IMR-90 (cell line): Measurements from ENCODE around the gene PITHD1. TPM values are rescaled to one million over a fixed set of nuclear protein-coding genes. Genes with fewer than 3 reads are reported as not detected.
"Not testable (repeated sequence)": the region's sequence is repeated elsewhere in the genome, so short reads cannot be mapped to it uniquely, and the experiment has no call there.

Experiments
- ATAC-seq: fragments of 200-7000 bp; cut with Tn5 transposase; 2 replicates; pipeline ENCODE4 v1.9.1; 2020; ENCODE audit warnings: low read depth, mild to moderate bottlenecking, moderate library complexity
- BruUV-seq: library from RNA; stranded (reverse); fragments of 400-500 nt; replicated peaks from 2 replicates; lab custom pipeline; 2021; lab: Mats Ljungman, UMichigan
- CTCF ChIA-PET: fragments of 300-600 bp; formaldehyde crosslinking; extraction: SDS; loops from one replicate; lab custom pipeline; 2021; ENCODE audit warnings: antibody characterized with exemption; lab: Yijun Ruan, JAX
- POLR2A ChIA-PET: fragments of 300-600 bp; sonication (Branson Sonifier 250); formaldehyde crosslinking; loops from one replicate; lab custom pipeline; 2022; ENCODE audit warnings: antibody characterized with exemption; ENCODE audit not compliant: unreplicated experiment; lab: Charles Lee
- DNase-seq: peaks from one replicate; pipeline ENCODE4 v3.0.0; 2013
- H2AFZ ChIP-seq: replicated peaks from 2 replicates; pipeline ENCODE3; 2013; ENCODE audit warnings: low read length, mild to moderate bottlenecking; ENCODE audit not compliant: poor library complexity
- H2AK5ac ChIP-seq: 2 replicates; pipeline ENCODE4 v1.6.1; 2013; ENCODE audit warnings: low read depth, low read length, inconsistent platforms
- H2AK9ac ChIP-seq: replicated peaks from 2 replicates; pipeline ENCODE3; 2013; ENCODE audit warnings: mild to moderate bottlenecking, low read depth, low read length, moderate library complexity; ENCODE audit not compliant: poor library complexity
- H2BK120ac ChIP-seq: 2 replicates; pipeline ENCODE4 v1.6.1; 2013; ENCODE audit warnings: low read depth, low read length, inconsistent platforms
- H2BK15ac ChIP-seq: 3 replicates; pipeline ENCODE4 v1.6.1; 2013; ENCODE audit warnings: low read depth, low read length, inconsistent platforms
- H2BK20ac ChIP-seq: 2 replicates; pipeline ENCODE4 v1.6.1; 2013; ENCODE audit warnings: low read depth, mild to moderate bottlenecking, inconsistent platforms, low read length, moderate library complexity
- H2BK5ac ChIP-seq: 2 replicates; pipeline ENCODE4 v1.6.1; 2013; ENCODE audit warnings: mild to moderate bottlenecking, low read depth, low read length, inconsistent platforms; ENCODE audit not compliant: poor library complexity, severe bottlenecking
- H3K14ac ChIP-seq: replicated peaks from 2 replicates; pipeline ENCODE4 v1.6.1; 2013; ENCODE audit warnings: low read depth, low read length, inconsistent platforms
- H3K18ac ChIP-seq: 2 replicates; pipeline ENCODE4 v1.6.1; 2013; ENCODE audit warnings: low read depth, low read length, control low read depth
- H3K23ac ChIP-seq: 2 replicates; pipeline ENCODE4 v1.6.1; 2013; ENCODE audit warnings: low read depth, low read length, inconsistent platforms
- H3K27ac ChIP-seq: 2 replicates; pipeline ENCODE4 v1.5.1; 2013; ENCODE audit warnings: mild to moderate bottlenecking, control low read depth, low read length; ENCODE audit not compliant: insufficient read depth
- H3K27me3 ChIP-seq: 2 replicates; pipeline ENCODE4 v1.6.1; 2013; ENCODE audit warnings: low read length; ENCODE audit not compliant: control insufficient read depth, insufficient read depth
- H3K36me3 ChIP-seq: 2 replicates; pipeline ENCODE4 v1.6.1; 2013; ENCODE audit warnings: low read length, mixed read lengths; ENCODE audit not compliant: control insufficient read depth, insufficient read depth
- H3K4ac ChIP-seq: 2 replicates; pipeline ENCODE4 v1.6.1; 2013; ENCODE audit warnings: low read depth, low read length, inconsistent platforms
- H3K4me1 ChIP-seq: 2 replicates; pipeline ENCODE4 v1.6.1; 2013; ENCODE audit warnings: low read length, mixed read lengths; ENCODE audit not compliant: control insufficient read depth, insufficient read depth
- H3K4me2 ChIP-seq: 2 replicates; pipeline ENCODE4 v1.6.1; 2013; ENCODE audit warnings: low read depth, mild to moderate bottlenecking, control low read depth, low read length, moderate library complexity
- H3K4me3 ChIP-seq: 2 replicates; pipeline ENCODE4 v1.5.1; 2013; ENCODE audit warnings: low read depth, mild to moderate bottlenecking, control low read depth, low read length, moderate library complexity; ENCODE audit not compliant: insufficient read depth
- H3K56ac ChIP-seq: 2 replicates; pipeline ENCODE4 v1.6.1; 2013; ENCODE audit warnings: low read length, inconsistent platforms; ENCODE audit not compliant: insufficient read depth; ENCODE audit errors: extremely low read depth
- H3K79me1 ChIP-seq, 2 experiments: 2 replicates each; pipeline ENCODE4 v1.6.1; 2013; ENCODE audit warnings: low read length in 2 of 2, inconsistent platforms in 1 of 2, low read depth in 1 of 2
- H3K9ac ChIP-seq: 2 replicates; pipeline ENCODE4 v1.6.1; 2013; ENCODE audit warnings: low read depth, low read length, control low read depth
- H3K9me1 ChIP-seq: 2 replicates; pipeline ENCODE4 v1.6.1; 2013; ENCODE audit warnings: low read length, inconsistent platforms; ENCODE audit not compliant: insufficient read depth
- H3K9me3 ChIP-seq: 2 replicates; pipeline ENCODE4 v1.6.1; 2013; ENCODE audit warnings: low read length; ENCODE audit not compliant: control insufficient read depth, insufficient read depth
- H4K20me1 ChIP-seq: 2 replicates; pipeline ENCODE4 v1.6.1; 2013; ENCODE audit warnings: low read length, inconsistent platforms; ENCODE audit not compliant: insufficient read depth
- H4K5ac ChIP-seq: 2 replicates; pipeline ENCODE4 v1.6.1; 2013; ENCODE audit warnings: mild to moderate bottlenecking, low read depth, low read length, control low read depth
- H4K8ac ChIP-seq, 2 experiments: 2 replicates each; pipeline ENCODE4 v1.6.1; 2013; ENCODE audit warnings: low read depth in 2 of 2, low read length in 2 of 2, control low read depth in 1 of 2, inconsistent platforms in 1 of 2
- H4K91ac ChIP-seq: 2 replicates; pipeline ENCODE4 v1.6.1; 2013; ENCODE audit warnings: low read depth, low read length, inconsistent platforms; ENCODE audit not compliant: insufficient read depth
- WGBS, 2 experiments: methylation state at CpG; one replicate each; pipeline versions ENCODE4 v1.1.5 to v1.1.7; 2013; ENCODE audit warnings: missing lambda C conversion rate in 2 of 2; ENCODE audit not compliant: insufficient read length in 1 of 2; ENCODE audit errors: extremely low coverage in 2 of 2; 5-methylcytosine and 5-hydroxymethylcytosine counted together
- dilution Hi-C: fragments of 300-500 bp; cut with HindIII; formaldehyde crosslinking; loops from one replicate; pipeline ENCODE4 v1.14.3; 2018; ENCODE audit warnings: low sequenced_read_pairs; ENCODE audit not compliant: unreplicated experiment
- in situ Hi-C: fragments of 300-500 bp; cut with MboI; formaldehyde crosslinking; loops from 3 replicates; pipeline ENCODE4 v1.14.3; 2019; ENCODE audit warnings: low sequenced_read_pairs, inconsistent platforms, mixed read lengths
- intact Hi-C: fragments of 100-400 bp; cut with micrococcal nuclease; formaldehyde crosslinking; loops from 2 replicates; pipeline ENCODE4 v1.10.0; 2022
- polyA plus RNA-seq, 3 experiments: library from polyadenylated mRNA; depleted of rRNA; stranded (reverse); fragments of >200 nt; gene quantifications; 2 replicates each; pipeline ENCODE4 v1.2.3, GENCODE V29; 2012; ENCODE audit warnings: low replicate concordance in 1 of 3
- total RNA-seq: library from RNA; depleted of rRNA; stranded (reverse); fragments of >200 nt; gene quantifications from 2 replicates; pipeline ENCODE4 v1.2.3, GENCODE V29; 2012

The PITHD1 gene
- total and polyA plus RNA-seq, 2 of the 4 experiments (the other 2 are of a cell fraction), result 23.8 to 32.0 TPM

- H3K27ac ChIP-seq, BruUV-seq, H4K8ac ChIP-seq, H4K91ac ChIP-seq, H3K9me1 ChIP-seq, H3K4me1 ChIP-seq, H3K79me1 ChIP-seq, H3K18ac ChIP-seq, H3K4me3 ChIP-seq, H3K4me2 ChIP-seq, ATAC-seq, dilution Hi-C loops, H3K36me3 ChIP-seq, H2AK9ac ChIP-seq, intact Hi-C loops, H3K56ac ChIP-seq, H2AFZ ChIP-seq, POLR2A ChIA-PET, H4K20me1 ChIP-seq, H3K9ac ChIP-seq, DNase-seq, H2BK20ac ChIP-seq, H2BK5ac ChIP-seq, CTCF ChIA-PET, H2AK5ac ChIP-seq, H3K23ac ChIP-seq, H3K9me3 ChIP-seq, in situ Hi-C loops, H3K14ac ChIP-seq, H3K4ac ChIP-seq, H4K5ac ChIP-seq, H2BK15ac ChIP-seq, H2BK120ac ChIP-seq: not testable (repeated sequence)
- peaks cover 11% of the 10 kb centered on the region for H3K27me3 ChIP-seq
- no CpG with 5 or more reads among the region's 6 CpGs for WGBS, 2 experiments
Measured at GRCh38 chr1:23834156-23834555, 55.9 kb downstream of the PITHD1 start.
